Posterior cingulate gyrus (tissue), 11 donors: ENCODE data around the gene GTPBP1.

ENCODE experiments used
- DNase-seq, 10 donors: peaks; one replicate each; pipeline versions ENCODE4 v3.0.0 to v3.0.0-alpha.2; 2020 to 2021; ENCODE audit warnings: mixed read lengths in 3 of 10
- intact Hi-C: fragments of 100-400 bp; cut with DNase I; formaldehyde crosslinking; loops from one replicate; pipeline ENCODE4 v1.15.1; 2023

GTPBP1 gene

GRCh38 chr22:38736257-38736570, 30.5 kb downstream of the GTPBP1 start:
- peak in 4 of 10 donors; percentile 27 to 92 (median 42) for DNase-seq
- intact Hi-C loops = no loop called here

- peak in 4 of 10 donors; percentile 5 to 72 (median 47) for DNase-seq
- intact Hi-C loops = no loop called here
Measured at GRCh38 chr22:38737302-38738060, 31.7 kb downstream of the GTPBP1 start.

- DNase-seq = peak in 3 of 10 donors; percentile 23 to 78 (median 43)
- intact Hi-C loops = no loop called here
Measured at GRCh38 chr22:38738475-38739070, 32.8 kb downstream of the GTPBP1 start.

GRCh38 chr22:38739300-38740055, 33.7 kb downstream of the GTPBP1 start:
- intact Hi-C loops = no loop called here
- DNase-seq = peak in 2 of 10 donors; percentile 75 to 91

GRCh38 chr22:38740116-38740723, 34.5 kb downstream of the GTPBP1 start:
- intact Hi-C loops = no loop called here

GRCh38 chr22:38740754-38741153, 35.0 kb downstream of the GTPBP1 start:
- peak in 2 of 10 donors; percentile 70 to 90 for DNase-seq
- intact Hi-C loops = no loop called here

More at GRCh38 chr22:38740116-38740723, 34.5 kb downstream of the GTPBP1 start:
- DNase-seq = peak in 3 of 10 donors; percentile 37 to 93 (median 86)

GRCh38 chr22:38741166-38741565, 35.4 kb downstream of the GTPBP1 start:
- intact Hi-C loops = no loop called here
- peak in 1 of 10 donors; percentile 77 for DNase-seq

- DNase-seq = peak in 2 of 10 donors; percentile 32 to 67
- intact Hi-C loops = no loop called here
Measured at GRCh38 chr22:38741576-38741975, 35.8 kb downstream of the GTPBP1 start.

GRCh38 chr22:38742176-38742942, 36.6 kb downstream of the GTPBP1 start:
- DNase-seq = peak in 2 of 10 donors; percentile 45 to 78
- intact Hi-C loops = no loop called here

GRCh38 chr22:38744981-38745380, 39.2 kb downstream of the GTPBP1 start:
- peak in 2 of 10 donors; percentile 73 to 93 for DNase-seq
- intact Hi-C loops = no loop called here

- intact Hi-C loops = no loop called here
- peak in 2 of 10 donors; percentile 15 to 75 for DNase-seq
Measured at GRCh38 chr22:38745676-38746460, 40.1 kb downstream of the GTPBP1 start.

- DNase-seq = no peak
- intact Hi-C loops = no loop called here
Measured at GRCh38 chr22:38748487-38749136, 42.9 kb downstream of the GTPBP1 start.

- intact Hi-C loops = no loop called here
- DNase-seq = no peak
Measured at GRCh38 chr22:38750104-38750503, 44.4 kb downstream of the GTPBP1 start.

- DNase-seq = no peak
Measured at GRCh38 chr22:38750638-38751037, 44.9 kb downstream of the GTPBP1 start.

GRCh38 chr22:38751066-38751421, 45.3 kb downstream of the GTPBP1 start:
- intact Hi-C loops = no loop called here
- no peak for DNase-seq

More at GRCh38 chr22:38750638-38751037, 44.9 kb downstream of the GTPBP1 start:
- intact Hi-C loops = no loop called here

GRCh38 chr22:38751422-38752346, 45.9 kb downstream of the GTPBP1 start:
- peak in 2 of 10 donors; percentile 58 to 93 for DNase-seq
- intact Hi-C loops = no loop called here

- intact Hi-C loops = loop anchor here (2.0 kb wide), 1 partner anchor 49 kb away; the partner anchor contains the start of gene GTPBP1
- DNase-seq = peak in 1 of 10 donors; percentile 58
Measured at GRCh38 chr22:38753948-38754750, 48.4 kb downstream of the GTPBP1 start.
